ENCODE measurements around the gene IGLON5.

IGLON5 gene

DNA sequence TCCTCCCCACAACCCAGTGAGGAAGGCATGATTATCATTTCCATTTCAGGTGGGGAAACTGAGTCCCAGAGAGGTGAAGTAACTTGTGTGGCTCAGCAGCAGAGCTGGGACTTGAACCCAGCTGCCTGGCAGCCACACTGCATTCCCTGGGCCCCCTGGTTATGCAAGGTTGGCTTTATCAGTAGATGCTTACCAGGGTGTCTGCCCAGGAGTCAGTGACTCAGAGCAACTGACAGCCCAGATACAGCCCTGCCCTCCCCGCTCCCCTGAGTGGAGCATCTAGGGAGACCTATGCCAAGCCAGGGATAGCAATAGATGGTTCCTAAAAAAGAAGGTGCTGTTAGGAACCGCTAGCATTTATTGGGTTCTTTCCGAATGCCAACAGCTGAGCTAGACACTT lies 5.9 kb downstream of the IGLON5 start:
- no peak for DNase-seq (ENCODE audit: low read depth in 2 of 2, low spot score in 1 of 2)

DNA sequence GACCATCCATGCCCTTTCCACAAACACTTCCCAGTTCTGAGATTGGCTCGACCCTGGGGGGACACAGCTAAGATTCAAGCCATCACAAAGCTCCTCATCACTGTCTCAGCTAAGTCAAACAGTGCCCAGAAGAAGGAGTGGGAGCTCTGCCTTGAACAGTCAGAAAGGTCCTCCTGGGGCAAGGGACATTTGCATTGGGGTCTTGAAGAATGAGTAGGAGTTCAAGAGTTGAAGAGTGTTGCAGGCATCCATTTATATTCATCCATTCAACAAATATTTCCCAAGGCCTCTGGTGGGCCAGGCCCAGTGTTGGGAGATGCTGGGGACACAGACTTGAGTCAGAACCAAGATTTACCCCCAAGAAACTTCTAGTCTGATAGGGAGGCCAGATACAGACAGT lies 6.5 kb downstream of the IGLON5 start:
- no peak for DNase-seq (ENCODE audit: low read depth in 2 of 2, low spot score in 1 of 2)

DNA sequence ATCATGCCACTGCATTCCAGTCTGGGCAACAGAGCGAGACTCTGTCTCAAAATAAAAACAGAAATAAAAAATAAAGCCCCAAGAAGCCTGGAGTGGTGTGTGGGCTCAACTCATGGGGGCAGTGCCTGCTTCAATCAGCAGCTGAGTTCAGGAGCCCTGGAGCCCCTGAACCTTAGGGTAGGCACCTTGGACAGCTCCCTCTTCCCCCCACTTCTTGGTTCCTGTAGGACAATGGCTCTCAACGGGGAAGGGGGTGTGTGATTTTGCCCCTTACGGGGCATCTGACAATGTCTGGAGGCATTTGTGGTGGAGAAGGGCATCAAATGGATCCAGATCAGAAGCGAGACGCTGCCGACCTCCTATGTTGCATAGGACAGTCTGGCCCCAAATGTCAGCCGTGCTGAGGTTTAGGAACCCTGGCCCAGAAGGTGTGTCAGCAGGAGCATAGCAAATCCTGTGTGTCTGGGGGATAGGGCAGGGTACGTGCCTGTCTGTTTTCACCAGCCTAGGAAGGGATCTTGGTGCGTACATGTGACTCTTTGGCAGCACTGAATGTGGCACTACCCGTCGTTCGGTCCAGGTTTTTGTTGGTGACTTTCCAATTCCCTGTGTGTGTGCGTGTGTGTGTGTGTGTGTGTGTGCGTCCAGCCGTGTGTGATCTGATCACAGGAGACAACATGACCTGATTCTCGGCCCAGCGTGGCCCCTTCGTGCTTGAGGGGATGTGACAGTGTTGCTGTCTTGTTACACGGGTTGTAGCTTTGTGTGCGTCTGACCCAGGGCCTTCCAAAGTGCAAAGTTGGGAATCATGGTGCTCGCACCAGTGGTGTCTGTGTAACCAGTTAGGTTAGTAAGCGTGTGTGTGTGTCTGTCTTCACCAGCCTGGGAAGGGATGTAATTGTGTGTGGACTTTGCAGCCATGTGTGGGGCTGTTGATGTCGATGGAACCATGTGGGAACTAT lies 7.5 kb downstream of the IGLON5 start:
- no peak for DNase-seq (ENCODE audit: low read depth in 2 of 2, low spot score in 1 of 2)

- no peak for DNase-seq (ENCODE audit: low read depth in 2 of 2, low spot score in 1 of 2)
These were observed 8.3 kb downstream of the IGLON5 start for GRCh38 chr19:51319649-51320279.

GRCh38 chr19:51320280-51320657 lies 8.8 kb downstream of the IGLON5 start:
- no peak for DNase-seq (ENCODE audit: low read depth in 2 of 2, low spot score in 1 of 2)

- DNase-seq (ENCODE audit: low read depth in 2 of 2, low spot score in 1 of 2): no peak
These were observed 10.4 kb downstream of the IGLON5 start for GRCh38 chr19:51321799-51322198.

DNA sequence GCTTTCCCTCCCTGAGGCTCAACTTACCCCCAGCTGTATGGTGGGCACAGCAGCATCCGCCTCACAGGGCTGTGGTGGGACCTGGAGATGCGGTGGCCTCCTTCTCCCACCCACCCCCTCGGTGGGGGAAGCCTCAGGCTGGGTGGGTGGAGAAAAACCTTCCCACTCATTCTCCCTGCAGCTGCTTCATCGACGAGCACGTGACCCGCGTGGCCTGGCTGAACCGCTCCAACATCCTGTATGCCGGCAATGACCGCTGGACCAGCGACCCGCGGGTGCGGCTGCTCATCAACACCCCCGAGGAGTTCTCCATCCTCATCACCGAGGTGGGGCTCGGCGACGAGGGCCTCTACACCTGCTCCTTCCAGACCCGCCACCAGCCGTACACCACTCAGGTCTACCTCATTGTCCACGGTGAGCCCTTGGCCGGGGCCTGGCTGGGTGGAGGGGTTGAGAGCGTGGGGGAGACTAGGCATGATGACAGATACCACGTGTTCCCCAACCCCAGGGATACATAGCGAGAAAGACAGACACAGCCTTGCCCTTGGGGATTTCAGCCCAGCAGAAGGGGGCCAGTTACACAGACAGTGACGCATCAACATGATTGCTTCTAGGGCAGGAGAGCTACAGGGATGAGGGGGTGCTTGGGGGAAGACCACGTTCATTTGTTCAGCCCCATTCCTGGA lies 12.2 kb downstream of the IGLON5 start:
- no peak for DNase-seq (ENCODE audit: low read depth in 2 of 2, low spot score in 1 of 2)

- DNase-seq (ENCODE audit: low read depth in 2 of 2, low spot score in 1 of 2): no peak
These were observed 12.7 kb downstream of the IGLON5 start for GRCh38 chr19:51324167-51324481.

GRCh38 chr19:51325161-51325976 lies 13.9 kb downstream of the IGLON5 start:
- DNase-seq (ENCODE audit: low read depth in 2 of 2, low spot score in 1 of 2): no peak

- no peak for DNase-seq (ENCODE audit: low read depth in 2 of 2, low spot score in 1 of 2)
These were observed 15.0 kb downstream of the IGLON5 start for GRCh38 chr19:51326216-51327065.

DNA sequence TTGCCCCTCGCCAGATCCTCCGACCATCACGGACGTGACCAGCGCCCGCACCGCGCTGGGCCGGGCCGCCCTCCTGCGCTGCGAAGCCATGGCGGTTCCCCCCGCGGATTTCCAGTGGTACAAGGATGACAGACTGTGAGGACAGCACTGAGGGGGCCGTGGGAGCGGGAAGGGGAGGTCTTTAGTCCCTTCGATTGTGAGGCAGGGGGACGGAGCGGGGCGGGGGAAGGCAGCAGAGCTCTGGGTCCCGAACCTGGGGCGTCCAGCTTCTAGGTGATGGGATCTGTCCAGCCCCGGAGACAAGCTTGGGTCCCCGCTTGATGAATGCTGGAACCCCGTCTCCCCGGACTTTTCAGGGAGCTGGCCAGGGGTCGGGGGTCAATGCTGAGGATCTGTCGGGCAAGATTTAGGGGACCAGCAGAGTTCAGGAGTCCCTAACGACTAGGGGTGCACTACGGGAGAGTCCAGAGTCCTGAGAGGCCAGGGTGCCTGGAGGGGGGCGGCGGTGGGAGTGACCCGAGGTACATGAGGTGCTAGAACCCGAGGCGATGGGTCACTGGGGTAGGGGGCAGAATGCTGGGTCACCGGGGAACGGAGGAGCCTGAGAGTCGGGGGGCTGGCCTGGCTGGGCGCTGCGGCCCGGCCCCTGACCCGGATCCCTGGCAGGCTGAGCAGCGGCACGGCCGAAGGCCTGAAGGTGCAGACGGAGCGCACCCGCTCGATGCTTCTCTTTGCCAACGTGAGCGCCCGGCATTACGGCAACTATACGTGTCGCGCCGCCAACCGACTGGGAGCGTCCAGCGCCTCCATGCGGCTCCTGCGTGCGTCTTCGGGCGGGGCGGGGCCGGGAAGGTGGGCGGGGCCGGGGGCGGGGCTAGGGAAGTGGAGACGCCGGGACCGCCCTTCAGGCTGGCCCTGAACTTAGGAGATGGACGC lies 15.9 kb downstream of the IGLON5 start:
- DNase-seq (ENCODE audit: low read depth in 2 of 2, low spot score in 1 of 2): peak in 1 of 2 donors; percentile 21

DNA sequence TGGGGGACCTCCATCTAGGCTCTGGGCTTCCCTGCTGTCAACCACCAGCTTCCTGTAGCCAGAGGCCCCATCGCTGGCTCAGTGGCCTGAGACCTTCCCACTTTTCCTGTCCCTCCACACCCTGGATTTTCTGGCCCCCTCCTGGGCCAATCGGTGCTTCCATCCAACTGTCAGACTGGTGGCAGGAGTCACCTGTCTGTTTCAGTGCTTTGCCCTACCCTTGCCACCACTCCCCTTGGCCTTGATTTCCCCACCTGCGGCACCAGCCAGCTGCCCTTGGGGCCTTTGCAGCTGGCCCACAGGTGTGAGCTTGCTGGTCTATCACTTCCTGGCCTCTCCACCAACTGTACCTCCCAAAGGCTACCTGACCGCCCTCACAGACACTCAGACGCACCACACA lies 18.0 kb downstream of the IGLON5 start:
- no peak for DNase-seq (ENCODE audit: low read depth in 2 of 2, low spot score in 1 of 2)

DNA sequence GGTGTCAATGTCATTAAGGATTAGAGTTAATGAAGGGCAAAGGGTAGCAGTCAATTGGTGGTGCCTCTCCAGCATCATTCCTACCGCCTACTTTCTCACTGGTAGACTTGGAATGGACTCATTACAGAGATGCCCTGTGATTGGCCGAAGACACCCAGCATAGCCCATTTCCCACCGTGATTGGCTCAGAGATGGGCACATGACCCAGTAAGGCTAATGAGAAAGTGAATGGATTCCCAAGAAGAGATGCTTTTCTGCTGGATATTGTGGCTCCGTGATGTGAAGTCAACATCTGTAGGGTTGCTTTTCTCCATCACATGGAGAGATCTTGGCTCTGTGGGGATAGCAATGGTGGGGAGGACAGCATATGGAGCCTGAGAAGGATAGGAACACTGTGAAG lies 18.9 kb downstream of the IGLON5 start:
- DNase-seq (ENCODE audit: low read depth in 2 of 2, low spot score in 1 of 2): no peak

DNA sequence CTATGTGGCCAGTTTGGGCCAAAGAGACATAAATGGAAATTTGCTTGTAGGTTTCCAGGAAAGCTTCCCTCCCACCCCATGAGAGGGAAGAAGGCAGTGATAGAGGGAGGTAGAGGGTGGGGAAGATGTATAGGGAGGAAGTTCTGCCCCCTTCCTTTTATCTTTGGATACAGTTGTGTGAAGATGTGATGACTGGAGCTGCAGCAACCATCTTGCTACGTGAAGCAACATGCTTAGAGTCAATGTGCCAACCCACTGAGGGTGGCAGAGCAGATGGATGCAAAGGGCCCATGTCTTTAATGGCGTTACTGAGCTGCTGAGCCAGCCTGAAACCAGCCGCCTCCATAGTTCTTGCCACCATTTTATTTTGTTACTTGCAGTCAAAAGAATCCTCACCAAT lies 19.7 kb downstream of the IGLON5 start:
- no peak for DNase-seq (ENCODE audit: low read depth in 2 of 2, low spot score in 1 of 2)

GRCh38 chr19:51331716-51332115 lies 20.3 kb downstream of the IGLON5 start:
- DNase-seq (ENCODE audit: low read depth in 2 of 2, low spot score in 1 of 2): no peak

DNA sequence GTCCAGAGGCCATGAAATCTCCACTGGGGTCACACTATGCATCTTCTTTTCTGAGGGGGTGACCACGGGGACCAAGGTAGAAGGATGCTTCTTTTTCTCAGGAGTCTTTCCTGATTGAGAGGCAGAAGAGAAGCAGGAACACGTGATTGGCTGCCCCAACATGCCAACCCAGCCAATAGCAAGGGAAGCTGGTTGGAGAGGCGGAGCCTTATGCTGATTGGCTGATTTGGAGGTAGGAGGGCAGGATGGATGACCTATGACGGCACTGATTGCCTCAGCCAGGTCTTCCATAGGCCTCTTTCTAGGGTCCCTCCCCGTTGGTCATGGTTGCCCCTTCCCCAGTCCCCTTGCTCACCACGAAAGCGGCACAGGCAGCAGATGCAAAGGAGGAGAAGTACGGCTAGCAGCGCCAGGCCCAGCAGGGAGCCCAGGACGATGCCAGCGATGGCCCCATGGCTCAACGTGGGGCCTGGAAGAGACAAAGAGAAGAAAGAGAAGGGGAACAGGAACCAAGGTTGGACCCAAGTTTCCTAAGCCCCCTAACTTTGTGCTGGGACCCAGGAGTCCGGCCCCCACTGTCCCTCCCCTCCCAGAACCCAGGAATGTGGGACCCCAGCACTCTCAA lies 22.5 kb downstream of the IGLON5 start:
- no peak for DNase-seq (ENCODE audit: low read depth in 2 of 2, low spot score in 1 of 2)

- DNase-seq (ENCODE audit: low read depth in 2 of 2, low spot score in 1 of 2): no peak
These were observed 25.9 kb downstream of the IGLON5 start for GRCh38 chr19:51337141-51337860.

DNA sequence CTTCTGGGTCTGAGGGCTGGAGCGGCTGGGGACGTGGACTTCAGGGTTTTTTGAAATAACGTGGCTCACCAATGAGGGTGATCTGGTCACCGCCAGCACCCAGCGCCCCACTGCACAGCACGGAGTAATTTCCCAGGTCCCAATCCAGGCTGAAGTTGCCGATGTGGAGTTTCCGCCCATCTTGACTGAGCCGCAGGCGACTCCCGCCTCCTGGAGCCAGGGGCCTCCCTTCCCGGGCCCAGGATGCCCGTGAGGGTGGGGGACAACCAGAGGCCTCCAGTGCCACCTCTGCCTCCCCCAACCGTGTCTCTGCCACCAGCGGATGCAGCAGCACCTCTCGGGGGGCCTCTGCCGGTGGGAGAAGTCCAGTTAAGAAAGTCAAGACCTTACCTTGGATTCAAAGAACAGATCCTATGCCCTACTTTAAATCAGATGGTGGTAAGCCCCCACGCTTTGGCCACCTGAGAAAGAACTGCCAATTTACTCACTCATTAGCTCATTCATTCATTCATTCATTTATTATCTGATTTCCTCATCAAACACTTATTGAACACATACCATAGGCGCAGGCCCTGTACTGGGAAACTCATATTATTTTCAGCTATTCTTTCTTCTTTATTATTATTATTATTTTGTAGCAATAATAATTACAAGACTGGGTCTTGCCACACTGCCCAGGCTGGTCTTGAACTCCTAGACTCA lies 26.6 kb downstream of the IGLON5 start:
- no peak for DNase-seq (ENCODE audit: low read depth in 2 of 2, low spot score in 1 of 2)

Data from stimulated activated CD8-positive, alpha-beta memory T cell treated with anti-CD3 and anti-CD28 coated beads, Interleukin-4, amount 100 ng/mL, for 1 hour (primary cell).